Thoracic aorta (tissue), 2 donors: ENCODE results near the gene P2RX3. TPM values are rescaled to one million over a fixed set of nuclear protein-coding genes. Genes with fewer than 3 reads are reported as not detected.

Experiments used
- ATAC-seq: fragments of 150-250 bp; one replicate; pipeline ENCODE4 v1.8.0; 2017; ENCODE audit warnings: low read depth; ENCODE audit not compliant: insufficient number of reproducible peaks, low FRiP score
- DNase-seq: peaks from one replicate; pipeline ENCODE4 v3.0.0-alpha.2; 2020; ENCODE audit warnings: low spot score
- H3K27ac ChIP-seq, 2 donors: fragments of 200-600 bp; sonication (generic); 1 replicate in 1 of 2; 2 replicates in 1 of 2; pipeline ENCODE4 v1.5.1; 2016; ENCODE audit warnings: mild to moderate bottlenecking in 2 of 2, moderate library complexity in 2 of 2
- H3K27me3 ChIP-seq: fragments of 200-600 bp; sonication (generic); replicated peaks from 2 replicates; pipeline ENCODE4 v1.6.0; 2016; ENCODE audit warnings: mild to moderate bottlenecking; ENCODE audit not compliant: insufficient read depth
- H3K36me3 ChIP-seq: fragments of 200-600 bp; sonication (generic); one replicate; pipeline ENCODE4 v1.5.1; 2016
- H3K4me1 ChIP-seq, 2 donors: fragments of 200-600 bp; sonication (generic); 1 replicate in 1 of 2; 2 replicates in 1 of 2; pipeline versions ENCODE4 v1.5.1 to v1.6.0; 2016; ENCODE audit warnings: low read depth in 2 of 2, mild to moderate bottlenecking in 1 of 2; ENCODE audit not compliant: control insufficient read depth in 1 of 2
- H3K4me3 ChIP-seq: fragments of 200-600 bp; sonication (generic); 2 replicates; pipeline ENCODE4 v1.5.1; 2016; ENCODE audit warnings: mild to moderate bottlenecking
- H3K9me3 ChIP-seq: fragments of 200-600 bp; sonication (generic); 2 replicates; pipeline ENCODE4 v1.5.1; 2016
- total RNA-seq, 2 donors: library from RNA; depleted of rRNA; stranded (reverse); fragments of >200 nt; gene quantifications; one replicate each; pipeline versions ENCODE4 v1.1.0 to v1.2.3, GENCODE V29; 2016
- TF ChIP-seq, protein P1 (sequence below): fragments of 200-600 bp; sonication (generic); IDR thresholded peaks from one replicate; pipeline ENCODE4 v1.5.1; 2019; ENCODE audit warnings: antibody characterized with exemption

P2RX3 gene
- total RNA-seq, 2 donors from 2014 or later, result not detected

DNA sequence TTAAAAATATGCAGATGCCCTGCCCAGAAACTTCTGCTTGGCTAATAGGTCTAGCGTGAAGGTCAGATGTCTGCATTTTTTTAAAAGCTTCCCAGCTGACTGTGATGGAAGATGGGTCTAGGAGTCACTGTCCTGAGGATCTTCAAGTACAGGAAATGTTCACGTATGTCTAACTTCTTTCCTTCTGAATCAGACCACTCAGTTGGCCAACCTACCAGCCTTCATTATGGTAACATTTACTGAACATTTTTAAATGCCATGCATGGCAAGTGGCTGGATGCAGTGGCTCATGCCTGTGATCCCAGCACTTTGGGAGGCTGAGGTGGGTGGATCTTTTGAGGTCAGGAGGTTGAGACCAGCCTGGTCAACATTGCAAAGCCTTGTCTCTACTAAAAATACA, 53.4 kb downstream of the P2RX3 start:
- DNase-seq (no peak), ATAC-seq (no peak)
- Histone ChIP-seq H3K4me3 (no peak overlapping the region), H3K9me3 (no peaks in the 10 kb centered on the region), H3K27ac (no peak overlapping the region), H3K4me1 (no peaks in the 10 kb centered on the region), H3K27me3 (no peaks in the 10 kb centered on the region), H3K36me3 (no peaks in the 10 kb centered on the region)
- TF ChIP-seq, protein P1, sequence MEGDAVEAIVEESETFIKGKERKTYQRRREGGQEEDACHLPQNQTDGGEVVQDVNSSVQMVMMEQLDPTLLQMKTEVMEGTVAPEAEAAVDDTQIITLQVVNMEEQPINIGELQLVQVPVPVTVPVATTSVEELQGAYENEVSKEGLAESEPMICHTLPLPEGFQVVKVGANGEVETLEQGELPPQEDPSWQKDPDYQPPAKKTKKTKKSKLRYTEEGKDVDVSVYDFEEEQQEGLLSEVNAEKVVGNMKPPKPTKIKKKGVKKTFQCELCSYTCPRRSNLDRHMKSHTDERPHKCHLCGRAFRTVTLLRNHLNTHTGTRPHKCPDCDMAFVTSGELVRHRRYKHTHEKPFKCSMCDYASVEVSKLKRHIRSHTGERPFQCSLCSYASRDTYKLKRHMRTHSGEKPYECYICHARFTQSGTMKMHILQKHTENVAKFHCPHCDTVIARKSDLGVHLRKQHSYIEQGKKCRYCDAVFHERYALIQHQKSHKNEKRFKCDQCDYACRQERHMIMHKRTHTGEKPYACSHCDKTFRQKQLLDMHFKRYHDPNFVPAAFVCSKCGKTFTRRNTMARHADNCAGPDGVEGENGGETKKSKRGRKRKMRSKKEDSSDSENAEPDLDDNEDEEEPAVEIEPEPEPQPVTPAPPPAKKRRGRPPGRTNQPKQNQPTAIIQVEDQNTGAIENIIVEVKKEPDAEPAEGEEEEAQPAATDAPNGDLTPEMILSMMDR, result no peak

GRCh38 chr11:57392066-57392762, 54.1 kb downstream of the P2RX3 start:
- H3K36me3 ChIP-seq, result no peaks in the 10 kb centered on the region
- no peak for ATAC-seq
- no peak overlapping the region for H3K27ac ChIP-seq
- TF ChIP-seq, protein P1, result no peak
- DNase-seq, result no peak
- no peaks in the 10 kb centered on the region for H3K27me3 ChIP-seq
- H3K9me3 ChIP-seq, result no peaks in the 10 kb centered on the region
- H3K4me3 ChIP-seq, result no peak overlapping the region
- H3K4me1 ChIP-seq, result no peaks in the 10 kb centered on the region

GRCh38 chr11:57392763-57393105, 54.6 kb downstream of the P2RX3 start:
- H3K4me3 ChIP-seq, result no peak overlapping the region
- TF ChIP-seq, protein P1, result no peak
- no peaks in the 10 kb centered on the region for H3K36me3 ChIP-seq
- no peaks in the 10 kb centered on the region for H3K4me1 ChIP-seq
- ATAC-seq (no peak), DNase-seq (no peak)
- H3K27me3 ChIP-seq, result no peaks in the 10 kb centered on the region
- H3K27ac ChIP-seq, result no peak overlapping the region
- no peaks in the 10 kb centered on the region for H3K9me3 ChIP-seq

DNA sequence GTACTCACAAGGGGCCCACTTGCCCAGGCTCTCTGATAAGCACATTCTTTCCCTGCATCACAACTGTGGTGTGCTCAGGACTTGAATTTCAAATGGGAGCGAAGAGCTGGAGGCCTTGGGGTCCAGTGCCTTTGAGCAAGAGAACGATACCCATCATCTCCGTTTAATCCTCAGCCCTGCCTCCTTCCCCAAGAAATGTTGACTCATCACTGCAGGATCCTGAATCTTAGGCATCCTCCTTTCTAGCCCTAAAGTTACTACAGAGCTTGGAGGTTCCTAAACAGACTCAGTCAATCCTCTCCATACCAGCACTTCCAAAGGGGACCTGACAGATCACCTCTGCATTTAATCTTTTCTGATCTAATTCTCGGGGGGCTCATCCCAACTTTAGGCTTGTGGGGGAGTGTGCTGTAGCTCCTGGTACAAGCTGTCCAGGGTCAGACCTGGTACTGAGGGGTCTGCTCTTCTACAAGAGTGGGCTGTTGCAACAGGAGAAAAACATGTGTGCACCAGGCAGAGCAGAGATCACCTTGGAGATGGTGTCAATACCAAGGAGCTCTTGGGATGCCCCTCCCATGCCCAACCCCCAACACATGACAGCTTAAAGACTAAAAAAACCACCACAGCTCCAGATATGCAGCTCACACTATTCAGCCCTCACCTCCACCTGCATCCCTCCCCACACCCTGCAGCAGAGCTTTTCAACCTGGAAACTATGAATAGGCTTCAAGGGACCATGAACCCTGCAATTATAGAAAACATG, 56.2 kb downstream of the P2RX3 start:
- Histone ChIP-seq H3K4me1 (no peaks in the 10 kb centered on the region), H3K36me3 (no peaks in the 10 kb centered on the region), H3K27me3 (no peaks in the 10 kb centered on the region), H3K4me3 (no peak overlapping the region), H3K9me3 (no peaks in the 10 kb centered on the region), H3K27ac (no peak overlapping the region)
- no peak for DNase-seq
- TF ChIP-seq, protein P1, result no peak
- ATAC-seq, result no peak

- Histone ChIP-seq H3K27ac (no peak overlapping the region), H3K4me1 (no peaks in the 10 kb centered on the region), H3K4me3 (no peak overlapping the region), H3K36me3 (no peaks in the 10 kb centered on the region), H3K9me3 (no peaks in the 10 kb centered on the region), H3K27me3 (no peaks in the 10 kb centered on the region)
- DNase-seq, result no peak
- ATAC-seq, result no peak
- TF ChIP-seq, protein P1, result no peak
Measured at GRCh38 chr11:57395905-57396623, 57.9 kb downstream of the P2RX3 start.
